PFSK-1 (cell line): Measurements from ENCODE around the gene VTN.

Source experiments
- FOXP2 ChIP-seq: optimal IDR thresholded peaks from 2 replicates; pipeline ENCODE3; 2011; ENCODE audit warnings: borderline replicate concordance, control low read depth, inconsistent platforms; ENCODE audit not compliant: insufficient read depth; ENCODE audit errors: extremely low read length, extremely low read depth
- POLR2AphosphoS5 ChIP-seq: IDR thresholded peaks from 2 replicates; pipeline ENCODE4 v1.6.1; 2012; ENCODE audit warnings: low read depth, mild to moderate bottlenecking, control low read depth, low read length, moderate library complexity
- SIN3A ChIP-seq: IDR thresholded peaks from 2 replicates; pipeline ENCODE4 v1.6.1; 2012; ENCODE audit warnings: mild to moderate bottlenecking, low read length, moderate library complexity, borderline replicate concordance; ENCODE audit not compliant: insufficient read depth
- TAF1 ChIP-seq: IDR thresholded peaks from 2 replicates; pipeline ENCODE4 v1.6.1; 2012; ENCODE audit warnings: low read length, control low read depth, borderline replicate concordance; ENCODE audit not compliant: insufficient read depth
- TF ChIP-seq, protein P1 (sequence below), 2 experiments: IDR thresholded peaks; 2 replicates each; pipeline versions ENCODE4 v1.6.1 to v1.8.0; 2011 to 2012; ENCODE audit warnings: low read depth in 2 of 2, low read length in 2 of 2, control low read depth in 1 of 2, inconsistent platforms in 1 of 2, mild to moderate bottlenecking in 1 of 2, moderate library complexity in 1 of 2; ENCODE audit not compliant: insufficient read depth in 1 of 2

VTN gene

GRCh38 chr17:28334171-28334570, 35.9 kb downstream of the VTN start:
- TF ChIP-seq TAF1 = no peak
- no peak for TF ChIP-seq FOXP2
- TF ChIP-seq, protein P1, sequence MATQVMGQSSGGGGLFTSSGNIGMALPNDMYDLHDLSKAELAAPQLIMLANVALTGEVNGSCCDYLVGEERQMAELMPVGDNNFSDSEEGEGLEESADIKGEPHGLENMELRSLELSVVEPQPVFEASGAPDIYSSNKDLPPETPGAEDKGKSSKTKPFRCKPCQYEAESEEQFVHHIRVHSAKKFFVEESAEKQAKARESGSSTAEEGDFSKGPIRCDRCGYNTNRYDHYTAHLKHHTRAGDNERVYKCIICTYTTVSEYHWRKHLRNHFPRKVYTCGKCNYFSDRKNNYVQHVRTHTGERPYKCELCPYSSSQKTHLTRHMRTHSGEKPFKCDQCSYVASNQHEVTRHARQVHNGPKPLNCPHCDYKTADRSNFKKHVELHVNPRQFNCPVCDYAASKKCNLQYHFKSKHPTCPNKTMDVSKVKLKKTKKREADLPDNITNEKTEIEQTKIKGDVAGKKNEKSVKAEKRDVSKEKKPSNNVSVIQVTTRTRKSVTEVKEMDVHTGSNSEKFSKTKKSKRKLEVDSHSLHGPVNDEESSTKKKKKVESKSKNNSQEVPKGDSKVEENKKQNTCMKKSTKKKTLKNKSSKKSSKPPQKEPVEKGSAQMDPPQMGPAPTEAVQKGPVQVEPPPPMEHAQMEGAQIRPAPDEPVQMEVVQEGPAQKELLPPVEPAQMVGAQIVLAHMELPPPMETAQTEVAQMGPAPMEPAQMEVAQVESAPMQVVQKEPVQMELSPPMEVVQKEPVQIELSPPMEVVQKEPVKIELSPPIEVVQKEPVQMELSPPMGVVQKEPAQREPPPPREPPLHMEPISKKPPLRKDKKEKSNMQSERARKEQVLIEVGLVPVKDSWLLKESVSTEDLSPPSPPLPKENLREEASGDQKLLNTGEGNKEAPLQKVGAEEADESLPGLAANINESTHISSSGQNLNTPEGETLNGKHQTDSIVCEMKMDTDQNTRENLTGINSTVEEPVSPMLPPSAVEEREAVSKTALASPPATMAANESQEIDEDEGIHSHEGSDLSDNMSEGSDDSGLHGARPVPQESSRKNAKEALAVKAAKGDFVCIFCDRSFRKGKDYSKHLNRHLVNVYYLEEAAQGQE (IDR thresholded peaks at IDR 0.05; ENCODE audit: insufficient read depth in 1 of 2, low read depth in 2 of 2, low read length in 2 of 2) = no peak
- no peak for TF ChIP-seq POLR2AphosphoS5
- no peak for TF ChIP-seq SIN3A

DNA sequence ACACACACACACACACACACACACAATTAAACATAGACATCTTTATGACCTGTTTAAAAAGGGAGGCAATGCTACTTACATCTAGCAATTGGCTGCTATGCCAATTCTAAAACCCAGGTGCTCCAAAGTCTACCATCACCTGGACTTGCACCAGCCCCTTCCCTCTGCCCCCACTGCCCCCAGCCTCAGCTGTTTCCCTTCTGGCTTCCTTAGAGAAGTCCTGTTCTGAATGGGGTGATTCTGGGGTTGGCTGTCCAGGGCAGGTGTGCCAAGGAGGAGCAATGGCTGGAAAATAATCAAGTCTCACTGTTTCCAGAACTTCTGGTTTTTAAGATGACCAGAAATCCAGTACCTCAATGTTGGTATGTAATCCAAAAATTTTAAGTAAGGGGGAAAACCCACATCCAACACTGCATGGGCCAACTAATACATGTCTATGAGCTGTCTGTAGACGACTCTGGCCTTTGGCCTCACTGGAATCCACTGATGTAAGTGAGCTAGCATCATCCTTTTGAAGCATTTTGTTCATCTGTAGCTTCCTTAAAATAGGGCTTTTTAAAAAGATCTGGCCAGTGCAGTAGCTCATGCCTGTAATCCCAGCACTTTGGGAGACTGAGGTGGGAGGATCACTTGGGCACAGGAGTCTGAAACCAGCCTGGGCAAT, 36.9 kb downstream of the VTN start:
- TF ChIP-seq FOXP2 (no peak), TAF1 (no peak), POLR2AphosphoS5 (no peak), SIN3A (no peak)
- TF ChIP-seq, protein P1 (IDR thresholded peaks at IDR 0.05; ENCODE audit: insufficient read depth in 1 of 2, low read depth in 2 of 2, low read length in 2 of 2) = no peak

GRCh38 chr17:28331891-28332420, 38.2 kb downstream of the VTN start:
- TF ChIP-seq SIN3A (no peak), FOXP2 (no peak), TAF1 (no peak)
- TF ChIP-seq, protein P1 (IDR thresholded peaks at IDR 0.05; ENCODE audit: insufficient read depth in 1 of 2, low read depth in 2 of 2, low read length in 2 of 2) = no peak

GRCh38 chr17:28330671-28331070, 39.4 kb downstream of the VTN start:
- TF ChIP-seq, protein P1 (IDR thresholded peaks at IDR 0.05; ENCODE audit: insufficient read depth in 1 of 2, low read depth in 2 of 2, low read length in 2 of 2) = no peak
- TF ChIP-seq TAF1 (no peak), FOXP2 (no peak), POLR2AphosphoS5 (no peak), SIN3A (no peak)

- TF ChIP-seq, protein P1 (IDR thresholded peaks at IDR 0.05; ENCODE audit: insufficient read depth in 1 of 2, low read depth in 2 of 2, low read length in 2 of 2) = no peak
- TF ChIP-seq TAF1 = no peak
- no peak for TF ChIP-seq SIN3A
- no peak for TF ChIP-seq FOXP2
- TF ChIP-seq POLR2AphosphoS5 = no peak
Measured at GRCh38 chr17:28328325-28328724, 41.8 kb downstream of the VTN start.
